HFFc6 (cell line): ENCODE data around the gene DNAAF8. TPM values are rescaled to one million over a fixed set of nuclear protein-coding genes. Genes with fewer than 3 reads are reported as not detected.

ENCODE experiments used
- DNase-seq: peaks from one replicate; pipeline ENCODE4 v3.0.0-alpha.2; 2018
- H3K27ac Mint-ChIP-seq: 2 replicates; pipeline ENCODE4 v1.8.0; 2020; ENCODE audit warnings: mild to moderate bottlenecking, mixed read lengths
- H3K27me3 Mint-ChIP-seq: 2 replicates; pipeline ENCODE4 v1.8.0; 2021; ENCODE audit warnings: mild to moderate bottlenecking, moderate library complexity, mixed read lengths; ENCODE audit not compliant: insufficient read depth
- H3K36me3 Mint-ChIP-seq: 2 replicates; pipeline ENCODE4 v1.8.0; 2021; ENCODE audit warnings: low read depth, mixed read lengths
- H3K4me1 Mint-ChIP-seq: 2 replicates; pipeline ENCODE4 v1.8.0; 2020; ENCODE audit warnings: low read depth, mixed read lengths
- H3K4me3 Mint-ChIP-seq: 2 replicates; pipeline ENCODE4 v1.8.0; 2020; ENCODE audit warnings: mild to moderate bottlenecking, moderate library complexity, mixed read lengths
- H3K9me3 Mint-ChIP-seq: 2 replicates; pipeline ENCODE4 v1.8.0; 2020; ENCODE audit warnings: mild to moderate bottlenecking, mixed read lengths
- CTCF ChIP-seq: fragments of 200-600 bp; sonication (generic); IDR thresholded peaks from 2 replicates; pipeline ENCODE4 v1.5.0; 2021; ENCODE audit warnings: antibody characterized with exemption, mild to moderate bottlenecking
- total RNA-seq, 6 experiments: library from RNA; stranded (reverse); fragmentation: NEBNext Ultra II Directional; extraction: Animal tissue kit (Norgen Biotek cat#: 25700); gene quantifications; 2 replicates in 1 of 6; 3 replicates in 5 of 6; pipeline ENCODE4 v1.2.3, GENCODE V29; 2021

The DNAAF8 gene
- total RNA-seq, 6 experiments from 2014 or later = 1.1 to 2.8 (median 1.6) TPM

- no peak for DNase-seq
- Mint-ChIP-seq H3K36me3 (peaks cover 4% of the 10 kb centered on the region; the same call in 1 of the 2 replicates), H3K4me3 (no peak overlapping the region), H3K27ac (no peak overlapping the region), H3K4me1 (peaks cover 2% of the 10 kb centered on the region), H3K27me3 (peaks cover 4% of the 10 kb centered on the region; the same call in 1 of the 2 replicates), H3K9me3 (no peaks in the 10 kb centered on the region)
- TF ChIP-seq CTCF = no peak
Observed at GRCh38 chr16:4687416-4687815, 46.9 kb upstream of the DNAAF8 start.

GRCh38 chr16:4687946-4688673 lies 46.2 kb upstream of the DNAAF8 start:
- H3K27ac Mint-ChIP-seq = no peak overlapping the region
- no peak for TF ChIP-seq CTCF
- H3K27me3 Mint-ChIP-seq = peaks cover 4% of the 10 kb centered on the region; the same call in 1 of the 2 replicates
- peaks cover 4% of the 10 kb centered on the region; the same call in 1 of the 2 replicates for H3K36me3 Mint-ChIP-seq
- H3K4me3 Mint-ChIP-seq = no peak overlapping the region
- peaks cover 7% of the 10 kb centered on the region for H3K4me1 Mint-ChIP-seq
- no peak for DNase-seq
- no peaks in the 10 kb centered on the region for H3K9me3 Mint-ChIP-seq

GRCh38 chr16:4688674-4689045 lies 45.7 kb upstream of the DNAAF8 start:
- Mint-ChIP-seq H3K36me3 (peaks cover 4% of the 10 kb centered on the region; the same call in 1 of the 2 replicates), H3K27ac (no peak overlapping the region), H3K4me1 (peaks cover 7% of the 10 kb centered on the region), H3K27me3 (peaks cover 4% of the 10 kb centered on the region; the same call in 1 of the 2 replicates), H3K4me3 (no peak overlapping the region), H3K9me3 (no peaks in the 10 kb centered on the region)
- no peak for DNase-seq
- TF ChIP-seq CTCF = no peak

- H3K27ac Mint-ChIP-seq = no peak overlapping the region
- H3K27me3 Mint-ChIP-seq = peaks cover 4% of the 10 kb centered on the region
- DNase-seq = no peak
- no peaks in the 10 kb centered on the region for H3K9me3 Mint-ChIP-seq
- H3K4me1 Mint-ChIP-seq = peaks cover 7% of the 10 kb centered on the region
- no peak for TF ChIP-seq CTCF
- H3K36me3 Mint-ChIP-seq = peaks cover 4% of the 10 kb centered on the region; the same call in 1 of the 2 replicates
- no peak overlapping the region for H3K4me3 Mint-ChIP-seq
Observed at GRCh38 chr16:4689091-4689671, 45.2 kb upstream of the DNAAF8 start.

GRCh38 chr16:4689864-4690704 lies 44.3 kb upstream of the DNAAF8 start:
- H3K36me3 Mint-ChIP-seq = no peaks in the 10 kb centered on the region
- H3K4me1 Mint-ChIP-seq = peaks cover 11% of the 10 kb centered on the region
- no peak for DNase-seq
- no peak overlapping the region for H3K27ac Mint-ChIP-seq
- no peak for TF ChIP-seq CTCF
- H3K27me3 Mint-ChIP-seq = peaks cover 7% of the 10 kb centered on the region
- H3K4me3 Mint-ChIP-seq = no peak overlapping the region
- no peaks in the 10 kb centered on the region for H3K9me3 Mint-ChIP-seq
